GM23248 (cell line): ENCODE data around the gene CAMTA2.

ENCODE experiments used
- EZH2 ChIP-seq: fragments of 200-600 bp; sonication (generic); IDR thresholded peaks from 2 replicates; pipeline ENCODE4 v1.6.1; 2018; ENCODE audit warnings: antibody characterized with exemption, mild to moderate bottlenecking; ENCODE audit not compliant: insufficient read depth, poor library complexity, severe bottlenecking
- EZH2phosphoT487 ChIP-seq: fragments of 200-600 bp; sonication (generic); IDR thresholded peaks from 2 replicates; pipeline ENCODE4 v1.6.1; 2018; ENCODE audit warnings: antibody characterized with exemption, moderate library complexity, mild to moderate bottlenecking, low read depth; ENCODE audit not compliant: insufficient read depth

DNA sequence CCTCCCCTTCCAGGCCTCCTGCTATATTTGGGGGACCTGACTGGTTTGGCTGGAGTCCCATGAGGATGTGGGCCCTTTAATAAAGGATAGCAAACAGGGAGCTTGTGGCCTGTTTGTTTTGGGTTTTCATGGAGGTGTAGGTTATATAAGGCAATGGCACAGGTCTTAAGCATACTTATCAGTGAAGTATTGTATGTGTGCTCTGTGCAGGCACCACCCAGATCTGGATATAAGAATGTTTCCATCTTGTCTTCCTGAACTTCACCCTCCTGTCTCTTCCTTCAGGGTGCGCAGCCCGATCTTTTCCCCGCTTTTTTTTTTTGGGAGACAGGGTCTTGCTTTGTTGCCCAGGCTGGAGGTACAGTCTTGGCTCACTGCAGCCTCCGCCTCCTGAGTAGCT is 37.1 kb upstream of the CAMTA2 start:
- TF ChIP-seq EZH2 (no peak), EZH2phosphoT487 (no peak)
